Natural killer cell (primary cell): Measurements from ENCODE around the gene RAB9A. TPM values are rescaled to one million over a fixed set of nuclear protein-coding genes. Genes with fewer than 3 reads are reported as not detected.

Experiments used
- ATAC-seq, 3 donors: fragments of 150-1000 bp in 2 of 3; fragments of 200-7000 bp in 1 of 3; cut with Tn5 transposase; 1 replicate in 1 of 3; 2 replicates in 2 of 3; pipeline ENCODE4 v1.10.0; 2021; ENCODE audit warnings: mild to moderate bottlenecking in 2 of 3, moderate library complexity in 2 of 3
- DNase-seq, 2 donors: peaks; one replicate each; pipeline versions ENCODE4 v3.0.0 to v3.0.0-alpha.2; 2013 to 2021; ENCODE audit warnings: mixed read lengths in 1 of 2
- H3K27ac ChIP-seq: one replicate; pipeline ENCODE4 v1.5.1; 2013; ENCODE audit warnings: mild to moderate bottlenecking, low read length
- H3K27me3 ChIP-seq: one replicate; pipeline ENCODE4 v1.6.1; 2013; ENCODE audit warnings: low read length; ENCODE audit not compliant: control insufficient read depth, insufficient read depth
- H3K36me3 ChIP-seq: one replicate; pipeline ENCODE4 v1.6.1; 2013; ENCODE audit warnings: low read length; ENCODE audit not compliant: control insufficient read depth, insufficient read depth
- H3K4me1 ChIP-seq: one replicate; pipeline ENCODE4 v1.6.1; 2013; ENCODE audit warnings: low read length; ENCODE audit not compliant: control insufficient read depth, insufficient read depth
- H3K4me3 ChIP-seq: one replicate; pipeline ENCODE4 v1.5.1; 2013; ENCODE audit warnings: low read length
- H3K9me3 ChIP-seq: one replicate; pipeline ENCODE4 v1.6.1; 2013; ENCODE audit warnings: low read length; ENCODE audit not compliant: control insufficient read depth, insufficient read depth
- H3K27ac Mint-ChIP-seq, 2 donors: one replicate each; pipeline ENCODE4 v1.8.0; 2022; ENCODE audit warnings: mild to moderate bottlenecking in 2 of 2, mixed read lengths in 2 of 2, moderate library complexity in 1 of 2
- H3K27me3 Mint-ChIP-seq, 2 donors: one replicate each; pipeline ENCODE4 v1.8.0; 2022; ENCODE audit warnings: low read depth in 2 of 2, mixed read lengths in 2 of 2
- H3K36me3 Mint-ChIP-seq: one replicate; pipeline ENCODE4 v1.8.0; 2022; ENCODE audit warnings: mixed read lengths
- H3K4me1 Mint-ChIP-seq, 2 donors: one replicate each; pipeline ENCODE4 v1.8.0; 2022; ENCODE audit warnings: mixed read lengths in 2 of 2
- H3K4me3 Mint-ChIP-seq: one replicate; pipeline ENCODE4 v1.8.0; 2022; ENCODE audit warnings: mild to moderate bottlenecking, moderate library complexity, mixed read lengths
- H3K9me3 Mint-ChIP-seq, 2 donors: one replicate each; pipeline ENCODE4 v1.8.0; 2022; ENCODE audit warnings: mixed read lengths in 2 of 2
- CTCF ChIP-seq: fragments of 200-600 bp; IDR thresholded peaks from one replicate; pipeline ENCODE4 v1.8.0; 2022; ENCODE audit warnings: antibody characterized with exemption
- WGBS: methylation state at CpG from one replicate; pipeline ENCODE4 v1.1.7; 2013; ENCODE audit warnings: missing lambda C conversion rate; ENCODE audit not compliant: insufficient coverage; 5-methylcytosine and 5-hydroxymethylcytosine counted together
- intact Hi-C: fragments of 100-400 bp; cut with micrococcal nuclease; formaldehyde crosslinking; loops from one replicate; pipeline ENCODE4 v1.14.2; 2022
- total RNA-seq, 4 donors: library from RNA; stranded (reverse); fragments of 120-200 nt in 1 of 4; gene quantifications; one replicate each; pipeline versions ENCODE4 v1.2.3 to v1.2.4, GENCODE V29; 2013 to 2022

Gene RAB9A
- total RNA-seq, 3 donors from 2014 or later (not counting 1 experiment from before 2014, with no cell fraction given): 27.0 to 36.9 (median 32.9) TPM

DNA sequence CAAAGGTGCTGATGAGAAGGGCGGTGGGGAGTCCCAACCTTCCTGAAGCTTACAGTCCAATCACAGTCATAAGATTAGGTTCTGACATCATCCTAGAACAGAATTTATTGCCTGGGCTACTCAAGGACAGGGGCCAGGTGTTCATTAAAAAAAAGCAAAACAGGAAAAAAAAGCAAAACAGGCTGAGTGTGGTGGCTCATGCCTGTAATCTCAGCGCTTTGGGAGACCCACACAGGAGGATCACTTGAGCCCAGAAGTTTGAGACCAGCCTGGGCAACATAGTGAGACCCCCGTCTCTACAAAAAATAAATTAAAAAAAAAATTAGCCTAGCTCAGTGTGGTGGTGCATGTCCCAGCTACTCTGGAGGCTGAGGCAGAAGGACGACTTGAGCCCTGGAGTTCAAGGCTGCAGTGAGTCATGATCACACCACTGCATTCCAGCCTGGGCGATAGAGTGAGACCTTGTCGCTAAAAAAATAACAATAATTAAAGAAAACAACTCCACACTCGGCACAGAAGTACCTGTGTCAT, 3.0 kb downstream of the RAB9A start:
- Mint-ChIP-seq H3K4me1 (peaks cover 62 to 64% of the 10 kb centered on the region in 2 donors), H3K27me3 (no peaks in the 10 kb centered on the region), H3K9me3 (no peaks in the 10 kb centered on the region), H3K4me3 (peak overlapping the region; percentile 64), H3K36me3 (no peaks in the 10 kb centered on the region), H3K27ac (peak overlapping the region; percentile 86 to 90)
- TF ChIP-seq CTCF: no peak
- H3K27me3 ChIP-seq: no peaks in the 10 kb centered on the region
- peaks cover 51% of the 10 kb centered on the region for H3K4me1 ChIP-seq
- ATAC-seq: peak; percentile 28 to 39 (median 37)
- peak; percentile 22 to 45 for DNase-seq
- intact Hi-C loops: loop anchor here (10.0 kb wide), 2 partner anchors 607 to 737 kb away; no protein-coding TSS in a partner anchor
- H3K4me3 ChIP-seq: no peak overlapping the region
- no peaks in the 10 kb centered on the region for H3K36me3 ChIP-seq
- WGBS: 60% methylated on average over 3 of the region's 7 CpGs
- H3K9me3 ChIP-seq: no peaks in the 10 kb centered on the region
- peak overlapping the region; percentile 95 for H3K27ac ChIP-seq

- H3K4me3 ChIP-seq: no peak overlapping the region
- H3K4me3 Mint-ChIP-seq: peak overlapping the region; percentile 64
- H3K27me3 ChIP-seq: no peaks in the 10 kb centered on the region
- H3K9me3 Mint-ChIP-seq: no peaks in the 10 kb centered on the region
- intact Hi-C loops: loop anchor here (10.0 kb wide), 2 partner anchors 608 to 738 kb away; no protein-coding TSS in a partner anchor
- peak overlapping the region; percentile 86 to 90 for H3K27ac Mint-ChIP-seq
- H3K36me3 Mint-ChIP-seq: no peaks in the 10 kb centered on the region
- no peaks in the 10 kb centered on the region for H3K9me3 ChIP-seq
- no peaks in the 10 kb centered on the region for H3K27me3 Mint-ChIP-seq
- DNase-seq: peak in 1 of 2 donors; percentile 19
- peak in 1 of 3 donors; percentile 14 for ATAC-seq
- WGBS: 70% methylated on average over 4 of the region's 5 CpGs
- H3K27ac ChIP-seq: peak overlapping the region; percentile 95
- no peak for TF ChIP-seq CTCF
- peaks cover 69 to 70% of the 10 kb centered on the region in 2 donors for H3K4me1 Mint-ChIP-seq
- peaks cover 53% of the 10 kb centered on the region for H3K4me1 ChIP-seq
- no peaks in the 10 kb centered on the region for H3K36me3 ChIP-seq
These were observed 3.9 kb downstream of the RAB9A start for GRCh38 chrX:13692771-13693231.

- Mint-ChIP-seq H3K27ac (peak overlapping the region; percentile 86 to 90), H3K9me3 (no peaks in the 10 kb centered on the region), H3K27me3 (no peaks in the 10 kb centered on the region), H3K4me1 (peaks cover 66% of the 10 kb centered on the region in 2 donors), H3K4me3 (peak overlapping the region; percentile 64), H3K36me3 (no peaks in the 10 kb centered on the region)
- WGBS: 68% methylated on average over 6 of the region's 7 CpGs
- no peaks in the 10 kb centered on the region for H3K27me3 ChIP-seq
- H3K36me3 ChIP-seq: no peaks in the 10 kb centered on the region
- DNase-seq: no peak
- H3K4me1 ChIP-seq: peaks cover 53% of the 10 kb centered on the region
- intact Hi-C loops: loop anchor here (10.0 kb wide), 2 partner anchors 609 to 739 kb away; no protein-coding TSS in a partner anchor
- H3K27ac ChIP-seq: peak overlapping the region; percentile 95
- H3K4me3 ChIP-seq: no peak overlapping the region
- no peaks in the 10 kb centered on the region for H3K9me3 ChIP-seq
- no peak for TF ChIP-seq CTCF
- ATAC-seq: no peak
These were observed 4.5 kb downstream of the RAB9A start for GRCh38 chrX:13693341-13693961.
